ENCODE data around the gene FAM170B. TPM values are rescaled to one million over a fixed set of nuclear protein-coding genes. Genes with fewer than 3 reads are reported as not detected.

The FAM170B gene
- total and polyA plus RNA-seq, 10 donors: 0.05 to 0.06 TPM; not detected in 8

DNA sequence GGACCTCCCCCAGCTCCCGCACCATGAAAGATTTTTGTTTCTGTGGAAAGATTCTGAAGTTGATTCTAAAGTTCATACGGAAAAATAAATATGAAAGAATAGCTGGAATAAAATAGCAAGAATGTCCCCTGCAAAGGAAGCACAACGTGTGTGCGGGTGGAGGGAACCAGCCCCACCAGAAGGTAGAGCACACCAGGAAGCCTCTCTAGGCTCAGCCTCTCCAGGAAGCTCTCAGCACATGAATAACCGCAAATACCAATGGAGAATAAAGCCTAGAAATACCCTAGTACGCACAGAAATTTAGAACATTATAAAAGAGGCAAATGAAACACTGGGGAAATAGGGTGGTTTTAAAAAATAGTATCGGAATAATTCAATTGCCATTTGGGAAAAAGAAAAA is 24.6 kb upstream of the FAM170B start:
- Histone ChIP-seq H3K36me3 (peaks cover 0 to 47% (median 0%) of the 10 kb centered on the region in 6 donors), H3K4me3 (no peak overlapping the region), H3K9me3 (no peaks in the 10 kb centered on the region), H3K27ac (no peak overlapping the region), H3K27me3 (replicated peaks in 1 of 7) (peaks cover 0 to 5% (median 0%) of the 10 kb centered on the region in 7 donors), H3K4me1 (no peaks in the 10 kb centered on the region)
- intact Hi-C loops (cut with DNase I; ENCODE audit: low total_unique reads): no loop called here
- TF ChIP-seq CTCF (IDR thresholded peaks at IDR 0.05 in 8 of 11, conservative IDR thresholded peaks at IDR 0.05 in 3 of 11) (no peak), POLR2AphosphoS5 (IDR thresholded peaks at IDR 0.05) (no peak), POLR2A (IDR thresholded peaks at IDR 0.05) (no peak)
- DNase-seq: no peak
- 67 to 80% (median 72%) methylated on average over 7 of the region's 7 CpGs for WGBS, 5 donors

- no peaks in the 10 kb centered on the region for H3K9me3 ChIP-seq
- intact Hi-C loops (cut with DNase I; ENCODE audit: low total_unique reads): no loop called here
- H3K36me3 ChIP-seq: peaks cover 0 to 35% (median 0%) of the 10 kb centered on the region in 6 donors
- whole genome bisulfite sequencing, 5 donors: 71 to 87% (median 86%) methylated on average over 3 of the region's 3 CpGs
- no peak overlapping the region for H3K27ac ChIP-seq
- no peaks in the 10 kb centered on the region for H3K4me1 ChIP-seq
- no peak for DNase-seq
- H3K4me3 ChIP-seq: no peak overlapping the region
- TF ChIP-seq CTCF (IDR thresholded peaks at IDR 0.05 in 8 of 11, conservative IDR thresholded peaks at IDR 0.05 in 3 of 11) (no peak), POLR2AphosphoS5 (IDR thresholded peaks at IDR 0.05) (no peak), POLR2A (IDR thresholded peaks at IDR 0.05) (no peak)
- H3K27me3 ChIP-seq (replicated peaks in 1 of 7): peaks cover 0 to 12% (median 0%) of the 10 kb centered on the region in 7 donors
Observed at GRCh38 chr10:49157229-49157628, 23.4 kb upstream of the FAM170B start.

DNA sequence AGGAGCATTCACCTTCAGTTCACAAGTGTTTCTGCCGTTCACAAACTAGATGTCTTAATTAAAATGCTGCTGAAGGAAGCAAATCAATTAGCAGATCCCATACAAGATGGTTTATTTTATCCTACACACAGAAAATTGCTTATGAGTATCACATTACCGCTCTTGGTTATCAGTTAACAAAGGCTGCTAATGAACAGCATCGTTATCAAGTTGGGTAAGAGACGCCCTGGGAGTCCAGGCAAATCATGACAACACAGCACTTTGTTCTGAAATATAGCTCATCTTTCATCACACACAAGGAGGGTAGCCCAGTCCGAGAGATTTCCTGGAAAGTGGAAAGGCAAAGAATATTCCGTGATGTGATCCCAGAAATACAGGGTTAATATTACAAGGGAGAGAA is 20.8 kb upstream of the FAM170B start:
- 92 to 96% (median 95%) methylated on average over 6 of the region's 6 CpGs for WGBS, 5 donors
- peaks cover 0 to 12% (median 0%) of the 10 kb centered on the region in 7 donors for H3K27me3 ChIP-seq (replicated peaks in 1 of 7)
- no peak overlapping the region for H3K27ac ChIP-seq
- intact Hi-C loops (cut with DNase I; ENCODE audit: low total_unique reads): no loop called here
- H3K36me3 ChIP-seq: peaks cover 0 to 19% (median 0%) of the 10 kb centered on the region in 6 donors
- no peak for TF ChIP-seq POLR2A (IDR thresholded peaks at IDR 0.05)
- no peak for TF ChIP-seq CTCF (IDR thresholded peaks at IDR 0.05 in 8 of 11, conservative IDR thresholded peaks at IDR 0.05 in 3 of 11)
- TF ChIP-seq POLR2AphosphoS5 (IDR thresholded peaks at IDR 0.05): no peak
- no peaks in the 10 kb centered on the region for H3K4me1 ChIP-seq
- no peaks in the 10 kb centered on the region for H3K9me3 ChIP-seq
- H3K4me3 ChIP-seq: no peak overlapping the region
- no peak for DNase-seq

- intact Hi-C loops (cut with DNase I; ENCODE audit: low total_unique reads): no loop called here
- TF ChIP-seq POLR2A (IDR thresholded peaks at IDR 0.05): no peak
- no peak for TF ChIP-seq CTCF (IDR thresholded peaks at IDR 0.05 in 8 of 11, conservative IDR thresholded peaks at IDR 0.05 in 3 of 11)
- TF ChIP-seq POLR2AphosphoS5 (IDR thresholded peaks at IDR 0.05): no peak
- no peaks in the 10 kb centered on the region for H3K9me3 ChIP-seq
- no peak overlapping the region for H3K27ac ChIP-seq
- no peaks in the 10 kb centered on the region for H3K4me1 ChIP-seq
- H3K4me3 ChIP-seq: no peak overlapping the region
- DNase-seq: no peak
- H3K36me3 ChIP-seq: peaks cover 0 to 16% (median 0%) of the 10 kb centered on the region in 6 donors
- H3K27me3 ChIP-seq (replicated peaks in 1 of 7): peaks cover 0 to 12% (median 0%) of the 10 kb centered on the region in 7 donors
- WGBS, 5 donors: 89 to 95% (median 90%) methylated on average over 1 of the region's 1 CpG; no CpG with 5 or more reads in 1 of the 5 donors
Observed at GRCh38 chr10:49153971-49154370, 20.1 kb upstream of the FAM170B start.
